SK-N-MC (cell line): ENCODE results near the gene ABCA10.

Experiments used
- EZH2 ChIP-seq: fragments of 200-600 bp; sonication (generic); IDR thresholded peaks from one replicate; pipeline ENCODE4 v1.6.1; 2017; ENCODE audit warnings: antibody characterized with exemption
- FOXP2 ChIP-seq: optimal IDR thresholded peaks from 2 replicates; pipeline ENCODE3; 2011; ENCODE audit warnings: mild to moderate bottlenecking, moderate library complexity; ENCODE audit not compliant: insufficient read depth; ENCODE audit errors: extremely low read length, control extremely low read depth
- POLR2AphosphoS5 ChIP-seq: IDR thresholded peaks from 2 replicates; pipeline ENCODE4 v1.6.1; 2012; ENCODE audit warnings: mild to moderate bottlenecking, low read depth, low read length, borderline replicate concordance

GRCh38 chr17:69198238-69198637 is 30.4 kb downstream of the ABCA10 start:
- no peak for TF ChIP-seq POLR2AphosphoS5
- no peak for TF ChIP-seq EZH2
- no peak for TF ChIP-seq FOXP2
